K562 (cell line): ENCODE measurements around the gene SNX25. TPM values are rescaled to one million over a fixed set of nuclear protein-coding genes. Genes with fewer than 3 reads are reported as not detected.

Experiments
- HDAC1 ChIP-seq, 2 experiments: fragments of 450-650 bp; IDR thresholded peaks; 2 replicates each; pipeline ENCODE4 v1.6.1; 2016 to 2017; ENCODE audit warnings: inconsistent platforms in 1 of 2, mild to moderate bottlenecking in 1 of 2, moderate library complexity in 1 of 2
- MEIS2 ChIP-seq: fragments of 450-650 bp; IDR thresholded peaks from 2 replicates; pipeline ENCODE4 v1.6.1; 2014; ENCODE audit warnings: mild to moderate bottlenecking; ENCODE audit not compliant: partially characterized antibody
- MNT ChIP-seq, 2 experiments: fragments of 450-650 bp; conservative IDR thresholded peaks; 2 replicates each; pipeline ENCODE4 v1.6.1; 2017; ENCODE audit warnings: mild to moderate bottlenecking in 2 of 2, moderate library complexity in 2 of 2
- NR4A1 ChIP-seq, 2 experiments: fragments of 250-450 bp in 1 of 2; fragments of 450-650 bp in 1 of 2; sonication (Bioruptor Pico) in 1 of 2; IDR thresholded peaks; 2 replicates each; pipeline versions ENCODE4 v1.4.0 to v1.6.1; 2016 to 2020; ENCODE audit warnings: mild to moderate bottlenecking in 2 of 2, missing compliant biosample characterization in 1 of 2, missing genetic modification characterization in 1 of 2, moderate library complexity in 1 of 2
- RBM15 ChIP-seq: fragments of 200-400 bp; formaldehyde crosslinking; IDR thresholded peaks from 2 replicates; pipeline ENCODE4 v1.6.1; 2018; ENCODE audit warnings: mild to moderate bottlenecking, low read length, moderate library complexity; ENCODE audit not compliant: insufficient read depth
- RBM34 ChIP-seq: fragments of 200-400 bp; formaldehyde crosslinking; IDR thresholded peaks from 2 replicates; pipeline ENCODE4 v1.6.1; 2018; ENCODE audit warnings: low read length, borderline replicate concordance; ENCODE audit not compliant: insufficient read depth
- SETDB1 ChIP-seq: IDR thresholded peaks from one replicate; pipeline ENCODE4 v1.6.1; 2012; ENCODE audit warnings: low read length, control low read depth, inconsistent platforms
- SMARCE1 ChIP-seq: fragments of 450-650 bp; IDR thresholded peaks from 2 replicates; pipeline ENCODE4 v1.7.1; 2016; ENCODE audit warnings: mild to moderate bottlenecking
- TBP ChIP-seq: optimal IDR thresholded peaks from 2 replicates; pipeline ENCODE3; 2011; ENCODE audit warnings: low read depth, low read length, improper control_type of control experiment
- XRCC4 ChIP-seq: IDR thresholded peaks from one replicate; pipeline ENCODE4 v1.6.1; 2011; ENCODE audit not compliant: insufficient read depth, insufficient read length; ENCODE audit errors: extremely low read depth
- ZC3H4 ChIP-seq: sonication (generic); formaldehyde crosslinking; IDR thresholded peaks from 2 replicates; pipeline ENCODE4 v1.9.0; 2021; ENCODE audit warnings: missing genetic modification reagents, borderline replicate concordance
- ZFP30 ChIP-seq: fragments of 250-450 bp; sonication (Bioruptor Pico); IDR thresholded peaks from 2 replicates; pipeline ENCODE4 v1.8.0; 2022; ENCODE audit warnings: moderate library complexity, mild to moderate bottlenecking, inconsistent platforms, borderline replicate concordance
- ZFP91 ChIP-seq: sonication (generic); formaldehyde crosslinking; IDR thresholded peaks from 2 replicates; pipeline ENCODE4 v1.8.0; 2022; ENCODE audit warnings: mild to moderate bottlenecking, missing genetic modification reagents
- ZNF140 ChIP-seq: fragments of 250-450 bp; sonication (Bioruptor Pico); IDR thresholded peaks from 2 replicates; pipeline ENCODE4 v1.8.0; 2021; ENCODE audit warnings: moderate library complexity, mild to moderate bottlenecking, inconsistent platforms
- ZNF589 ChIP-seq: fragments of 200-800 bp; sonication (Bioruptor generic); IDR thresholded peaks from 2 replicates; pipeline ENCODE4 v1.6.1; 2016; ENCODE audit warnings: low read depth, missing genetic modification characterization, missing compliant biosample characterization
- polyA plus RNA-seq, 8 experiments: library from polyadenylated mRNA; depleted of rRNA in 4 of 8; stranded (reverse) in 5 of 8; unstranded in 3 of 8; fragments of >200 nt; fragmentation: Nextera tagmentation in 2 of 8; fragmentation: Illumina TruSeq in 1 of 8; extraction: Ambion mirVana in 2 of 8; extraction: Trizol in 1 of 8; gene quantifications; 2 replicates each; pipeline versions ENCODE4 v1.2.1 to v1.2.3, GENCODE V29; 2011 to 2014; ENCODE audit warnings: inconsistent platforms in 1 of 8, missing spikeins in 1 of 8
- total RNA-seq, 7 experiments: library from RNA; depleted of rRNA in 6 of 7; stranded (reverse); fragments of >200 nt in 6 of 7; fragmentation: Illumina TruSeq in 2 of 7; extraction: Trizol in 2 of 7; gene quantifications; 2 replicates each; pipeline versions ENCODE4 v1.2.1 to v1.2.3, GENCODE V29; 2011 to 2021; ENCODE audit warnings: low replicate concordance in 1 of 7
- TF ChIP-seq, protein P1 (sequence below): sonication (generic); formaldehyde crosslinking; IDR thresholded peaks from 2 replicates; pipeline ENCODE4 v1.8.0; 2022; ENCODE audit warnings: mild to moderate bottlenecking, missing genetic modification reagents
- TF ChIP-seq, protein P2 (sequence below): fragments of 450-650 bp; formaldehyde crosslinking; IDR thresholded peaks from 2 replicates; pipeline ENCODE4 v1.4.0; 2022; ENCODE audit warnings: mild to moderate bottlenecking, moderate library complexity
- TF ChIP-seq, protein P3 (sequence below): fragments of 150-350 bp; conservative IDR thresholded peaks from 2 replicates; pipeline ENCODE4 v1.6.1; 2014; ENCODE audit warnings: low read length

Gene SNX25
- total and polyA plus RNA-seq, 9 of the 15 experiments (the other 6 are each of a cell fraction or from before 2014, with no cell fraction given) = 2.5 to 23.4 (median 13.3) TPM

- TF ChIP-seq XRCC4 (no peak), SMARCE1 (peak; percentile 83), ZNF140 (no peak), RBM34 (no peak), ZFP30 (CRISPR knock-in tag) (no peak), TBP (no peak), SETDB1 (no peak), ZNF589 (CRISPR knock-in tag) (0 out of 2 replicates have a peak, but pooled peaks have one; percentile 23), ZC3H4 (CRISPR knock-in tag) (no peak), NR4A1 (CRISPR knock-in tag; IDR thresholded peaks at IDR 0.05) (no peak), NR4A1 (tag; IDR thresholded peaks at IDR 0.05) (0 out of 2 replicates have a peak, but pooled peaks have one; percentile 35), MNT (conservative IDR thresholded peaks at IDR 0.05) (peak; percentile 79 to 87), HDAC1 (IDR thresholded peaks at IDR 0.05) (peak in 1 of 2 experiments; percentile 61; a peak in 1 of 4 replicates), ZFP91 (CRISPR knock-in tag) (no peak), RBM15 (no peak), MEIS2 (peak; percentile 39)
- TF ChIP-seq, protein P1, sequence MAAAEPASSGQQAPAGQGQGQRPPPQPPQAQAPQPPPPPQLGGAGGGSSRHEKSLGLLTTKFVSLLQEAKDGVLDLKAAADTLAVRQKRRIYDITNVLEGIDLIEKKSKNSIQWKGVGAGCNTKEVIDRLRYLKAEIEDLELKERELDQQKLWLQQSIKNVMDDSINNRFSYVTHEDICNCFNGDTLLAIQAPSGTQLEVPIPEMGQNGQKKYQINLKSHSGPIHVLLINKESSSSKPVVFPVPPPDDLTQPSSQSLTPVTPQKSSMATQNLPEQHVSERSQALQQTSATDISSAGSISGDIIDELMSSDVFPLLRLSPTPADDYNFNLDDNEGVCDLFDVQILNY (CRISPR knock-in tag) = no peak
- TF ChIP-seq, protein P2, sequence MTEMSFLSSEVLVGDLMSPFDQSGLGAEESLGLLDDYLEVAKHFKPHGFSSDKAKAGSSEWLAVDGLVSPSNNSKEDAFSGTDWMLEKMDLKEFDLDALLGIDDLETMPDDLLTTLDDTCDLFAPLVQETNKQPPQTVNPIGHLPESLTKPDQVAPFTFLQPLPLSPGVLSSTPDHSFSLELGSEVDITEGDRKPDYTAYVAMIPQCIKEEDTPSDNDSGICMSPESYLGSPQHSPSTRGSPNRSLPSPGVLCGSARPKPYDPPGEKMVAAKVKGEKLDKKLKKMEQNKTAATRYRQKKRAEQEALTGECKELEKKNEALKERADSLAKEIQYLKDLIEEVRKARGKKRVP (CRISPR knock-in tag) = no peak
- TF ChIP-seq, protein P3, sequence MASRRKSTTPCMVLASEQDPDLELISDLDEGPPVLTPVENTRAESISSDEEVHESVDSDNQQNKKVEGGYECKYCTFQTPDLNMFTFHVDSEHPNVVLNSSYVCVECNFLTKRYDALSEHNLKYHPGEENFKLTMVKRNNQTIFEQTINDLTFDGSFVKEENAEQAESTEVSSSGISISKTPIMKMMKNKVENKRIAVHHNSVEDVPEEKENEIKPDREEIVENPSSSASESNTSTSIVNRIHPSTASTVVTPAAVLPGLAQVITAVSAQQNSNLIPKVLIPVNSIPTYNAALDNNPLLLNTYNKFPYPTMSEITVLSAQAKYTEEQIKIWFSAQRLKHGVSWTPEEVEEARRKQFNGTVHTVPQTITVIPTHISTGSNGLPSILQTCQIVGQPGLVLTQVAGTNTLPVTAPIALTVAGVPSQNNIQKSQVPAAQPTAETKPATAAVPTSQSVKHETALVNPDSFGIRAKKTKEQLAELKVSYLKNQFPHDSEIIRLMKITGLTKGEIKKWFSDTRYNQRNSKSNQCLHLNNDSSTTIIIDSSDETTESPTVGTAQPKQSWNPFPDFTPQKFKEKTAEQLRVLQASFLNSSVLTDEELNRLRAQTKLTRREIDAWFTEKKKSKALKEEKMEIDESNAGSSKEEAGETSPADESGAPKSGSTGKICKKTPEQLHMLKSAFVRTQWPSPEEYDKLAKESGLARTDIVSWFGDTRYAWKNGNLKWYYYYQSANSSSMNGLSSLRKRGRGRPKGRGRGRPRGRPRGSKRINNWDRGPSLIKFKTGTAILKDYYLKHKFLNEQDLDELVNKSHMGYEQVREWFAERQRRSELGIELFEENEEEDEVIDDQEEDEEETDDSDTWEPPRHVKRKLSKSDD = no peak
These were observed 150.5 kb downstream of the SNX25 start (continued) for GRCh38 chr4:185359767-185360446.
